Neural cell (in vitro differentiated cells): ENCODE data around the gene LRRC2. TPM values are rescaled to one million over a fixed set of nuclear protein-coding genes. Genes with fewer than 3 reads are reported as not detected.

ENCODE experiments used
- H2AFZ ChIP-seq: fragments of 200-600, 300-800 bp; sonication (generic), shearing (Covaris generic); 2 replicates; pipeline ENCODE4 v1.6.0; 2014; ENCODE audit warnings: low read depth, mild to moderate bottlenecking, antibody characterized with exemption, low read length, moderate library complexity
- H3F3A ChIP-seq: fragments of 200-600 bp; shearing (Covaris generic); 2 replicates; pipeline ENCODE4 v1.6.1; 2016; ENCODE audit warnings: mild to moderate bottlenecking, moderate library complexity, mixed read lengths, antibody characterized with exemption, low read length; ENCODE audit not compliant: insufficient read depth, poor library complexity, severe bottlenecking
- H3K27ac ChIP-seq: fragments of 200-600, 300-800 bp; sonication (generic), shearing (Covaris generic); 2 replicates; pipeline ENCODE4 v1.5.1; 2014; ENCODE audit warnings: mild to moderate bottlenecking, low read length, moderate library complexity
- H3K27me3 ChIP-seq: fragments of 300-800, 200-600 bp; sonication (generic), shearing (Covaris generic); 2 replicates; pipeline ENCODE4 v1.6.0; 2014; ENCODE audit warnings: mild to moderate bottlenecking, low read depth, low read length, moderate library complexity; ENCODE audit not compliant: insufficient read depth
- H3K36me3 ChIP-seq: fragments of 300-800, 200-600 bp; sonication (generic), shearing (Covaris generic); 2 replicates; pipeline ENCODE4 v1.5.1; 2014; ENCODE audit warnings: mild to moderate bottlenecking, antibody characterized with exemption, low read length, moderate library complexity; ENCODE audit not compliant: insufficient read depth
- H3K4me2 ChIP-seq: fragments of 300-800, 200-600 bp; sonication (generic), shearing (Covaris generic); 2 replicates; pipeline ENCODE4 v1.6.0; 2014; ENCODE audit warnings: mild to moderate bottlenecking, low read length
- H3K4me3 ChIP-seq: fragments of 300-800, 200-600 bp; sonication (generic), shearing (Covaris generic); 2 replicates; pipeline ENCODE4 v1.5.1; 2014; ENCODE audit warnings: mild to moderate bottlenecking, low read length, moderate library complexity
- H3K79me2 ChIP-seq: fragments of 200-600 bp; shearing (Covaris generic); replicated peaks from 2 replicates; pipeline ENCODE4 v1.6.0; 2014; ENCODE audit warnings: mild to moderate bottlenecking, low read length, moderate library complexity; ENCODE audit not compliant: insufficient read depth
- H3K9ac ChIP-seq: fragments of 300-800, 200-600 bp; sonication (generic), shearing (Covaris generic); 2 replicates; pipeline ENCODE4 v1.6.1; 2016; ENCODE audit warnings: mild to moderate bottlenecking, low read length, mixed read lengths
- H3K9me2 ChIP-seq: fragments of 200-600 bp; shearing (Covaris generic); 2 replicates; pipeline ENCODE4 v1.6.1; 2016; ENCODE audit warnings: mild to moderate bottlenecking, low read length, mixed read lengths; ENCODE audit not compliant: insufficient read depth
- H3K9me3 ChIP-seq: fragments of 200-600, 300-800 bp; sonication (generic), shearing (Covaris generic); 2 replicates; pipeline ENCODE4 v1.6.1; 2016; ENCODE audit warnings: mild to moderate bottlenecking, mixed run types, low read length, moderate library complexity, mixed read lengths
- H4K20me1 ChIP-seq: fragments of 200-600 bp; shearing (Covaris generic); 2 replicates; pipeline ENCODE4 v1.6.1; 2016; ENCODE audit warnings: mild to moderate bottlenecking, mixed run types; ENCODE audit not compliant: insufficient read depth
- EP300 ChIP-seq: fragments of 450-650 bp; conservative IDR thresholded peaks from 2 replicates; pipeline ENCODE4 v1.6.1; 2014; ENCODE audit warnings: antibody characterized with exemption, mild to moderate bottlenecking, moderate library complexity; ENCODE audit not compliant: poor library complexity, severe bottlenecking
- EZH2 ChIP-seq: fragments of 200-600, 300-800 bp; shearing (Covaris generic), sonication (generic); IDR thresholded peaks from 2 replicates; pipeline ENCODE4 v1.6.1; 2014; ENCODE audit warnings: antibody characterized with exemption, low read length, borderline replicate concordance, mild to moderate bottlenecking; ENCODE audit not compliant: insufficient read depth, poor library complexity, severe bottlenecking
- MXI1 ChIP-seq: fragments of 450-650 bp; conservative IDR thresholded peaks from 2 replicates; pipeline ENCODE4 v1.6.1; 2014; ENCODE audit warnings: antibody characterized with exemption, mild to moderate bottlenecking; ENCODE audit not compliant: poor library complexity, severe bottlenecking
- POLR2AphosphoS5 ChIP-seq: IDR thresholded peaks from 2 replicates; pipeline ENCODE4 v1.6.1; 2012
- RAD21 ChIP-seq: fragments of 450-650 bp; conservative IDR thresholded peaks from 2 replicates; pipeline ENCODE4 v1.6.1; 2014; ENCODE audit warnings: antibody characterized with exemption, mild to moderate bottlenecking, moderate library complexity
- SMC3 ChIP-seq: fragments of 450-650 bp; conservative IDR thresholded peaks from 2 replicates; pipeline ENCODE4 v1.6.1; 2014; ENCODE audit warnings: antibody characterized with exemption, mild to moderate bottlenecking, moderate library complexity; ENCODE audit not compliant: poor library complexity
- TAF1 ChIP-seq: IDR thresholded peaks from 2 replicates; pipeline ENCODE4 v1.6.1; 2012; ENCODE audit warnings: low read depth
- polyA plus RNA-seq: library from polyadenylated mRNA; depleted of rRNA; stranded (reverse); fragments of >200 nt; gene quantifications from 2 replicates; pipeline ENCODE4 v1.2.3, GENCODE V29; 2014
- TF ChIP-seq, protein P1 (sequence below): fragments of 450-650 bp; IDR thresholded peaks from 2 replicates; pipeline ENCODE4 v1.5.1; 2014; ENCODE audit warnings: antibody characterized with exemption, mild to moderate bottlenecking, moderate library complexity; ENCODE audit not compliant: poor library complexity, severe bottlenecking
- TF ChIP-seq, protein P2 (sequence below): IDR thresholded peaks from 2 replicates; pipeline ENCODE4 v1.6.1; 2012; ENCODE audit warnings: borderline replicate concordance

The LRRC2 gene
- polyA plus RNA-seq, 1 donor from 2014 or later: not detected

DNA sequence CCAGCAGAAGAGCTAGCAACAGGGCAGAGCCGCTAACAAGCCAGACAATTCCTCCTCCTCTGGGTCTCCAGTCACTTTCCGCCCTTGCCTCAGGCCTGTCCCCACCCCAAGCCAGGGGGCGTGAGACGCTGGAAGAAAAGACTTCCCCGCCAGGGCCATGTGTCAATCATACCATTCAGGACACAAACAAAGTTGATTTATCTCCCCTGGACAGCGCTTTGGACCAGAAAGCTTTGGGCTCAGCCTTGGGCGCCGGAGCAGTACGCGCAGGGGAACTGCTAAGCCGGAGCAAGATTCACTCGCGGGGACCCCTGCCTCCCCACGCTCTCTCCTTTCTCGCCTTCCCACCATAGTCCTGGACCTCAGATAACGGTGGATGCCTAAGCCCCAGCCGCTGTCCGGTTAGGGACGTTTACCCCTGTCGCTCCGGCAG lies 479 bp downstream of the LRRC2 start:
- no peaks in the 10 kb centered on the region for H3K79me2 ChIP-seq
- H3K9ac ChIP-seq: no peak overlapping the region
- no peak overlapping the region for H2AFZ ChIP-seq
- H3K4me2 ChIP-seq: no peak overlapping the region
- TF ChIP-seq, protein P1, sequence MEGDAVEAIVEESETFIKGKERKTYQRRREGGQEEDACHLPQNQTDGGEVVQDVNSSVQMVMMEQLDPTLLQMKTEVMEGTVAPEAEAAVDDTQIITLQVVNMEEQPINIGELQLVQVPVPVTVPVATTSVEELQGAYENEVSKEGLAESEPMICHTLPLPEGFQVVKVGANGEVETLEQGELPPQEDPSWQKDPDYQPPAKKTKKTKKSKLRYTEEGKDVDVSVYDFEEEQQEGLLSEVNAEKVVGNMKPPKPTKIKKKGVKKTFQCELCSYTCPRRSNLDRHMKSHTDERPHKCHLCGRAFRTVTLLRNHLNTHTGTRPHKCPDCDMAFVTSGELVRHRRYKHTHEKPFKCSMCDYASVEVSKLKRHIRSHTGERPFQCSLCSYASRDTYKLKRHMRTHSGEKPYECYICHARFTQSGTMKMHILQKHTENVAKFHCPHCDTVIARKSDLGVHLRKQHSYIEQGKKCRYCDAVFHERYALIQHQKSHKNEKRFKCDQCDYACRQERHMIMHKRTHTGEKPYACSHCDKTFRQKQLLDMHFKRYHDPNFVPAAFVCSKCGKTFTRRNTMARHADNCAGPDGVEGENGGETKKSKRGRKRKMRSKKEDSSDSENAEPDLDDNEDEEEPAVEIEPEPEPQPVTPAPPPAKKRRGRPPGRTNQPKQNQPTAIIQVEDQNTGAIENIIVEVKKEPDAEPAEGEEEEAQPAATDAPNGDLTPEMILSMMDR: no peak
- TF ChIP-seq, protein P2, sequence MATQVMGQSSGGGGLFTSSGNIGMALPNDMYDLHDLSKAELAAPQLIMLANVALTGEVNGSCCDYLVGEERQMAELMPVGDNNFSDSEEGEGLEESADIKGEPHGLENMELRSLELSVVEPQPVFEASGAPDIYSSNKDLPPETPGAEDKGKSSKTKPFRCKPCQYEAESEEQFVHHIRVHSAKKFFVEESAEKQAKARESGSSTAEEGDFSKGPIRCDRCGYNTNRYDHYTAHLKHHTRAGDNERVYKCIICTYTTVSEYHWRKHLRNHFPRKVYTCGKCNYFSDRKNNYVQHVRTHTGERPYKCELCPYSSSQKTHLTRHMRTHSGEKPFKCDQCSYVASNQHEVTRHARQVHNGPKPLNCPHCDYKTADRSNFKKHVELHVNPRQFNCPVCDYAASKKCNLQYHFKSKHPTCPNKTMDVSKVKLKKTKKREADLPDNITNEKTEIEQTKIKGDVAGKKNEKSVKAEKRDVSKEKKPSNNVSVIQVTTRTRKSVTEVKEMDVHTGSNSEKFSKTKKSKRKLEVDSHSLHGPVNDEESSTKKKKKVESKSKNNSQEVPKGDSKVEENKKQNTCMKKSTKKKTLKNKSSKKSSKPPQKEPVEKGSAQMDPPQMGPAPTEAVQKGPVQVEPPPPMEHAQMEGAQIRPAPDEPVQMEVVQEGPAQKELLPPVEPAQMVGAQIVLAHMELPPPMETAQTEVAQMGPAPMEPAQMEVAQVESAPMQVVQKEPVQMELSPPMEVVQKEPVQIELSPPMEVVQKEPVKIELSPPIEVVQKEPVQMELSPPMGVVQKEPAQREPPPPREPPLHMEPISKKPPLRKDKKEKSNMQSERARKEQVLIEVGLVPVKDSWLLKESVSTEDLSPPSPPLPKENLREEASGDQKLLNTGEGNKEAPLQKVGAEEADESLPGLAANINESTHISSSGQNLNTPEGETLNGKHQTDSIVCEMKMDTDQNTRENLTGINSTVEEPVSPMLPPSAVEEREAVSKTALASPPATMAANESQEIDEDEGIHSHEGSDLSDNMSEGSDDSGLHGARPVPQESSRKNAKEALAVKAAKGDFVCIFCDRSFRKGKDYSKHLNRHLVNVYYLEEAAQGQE: no peak
- no peak for TF ChIP-seq TAF1
- no peak for TF ChIP-seq EP300
- no peak for TF ChIP-seq POLR2AphosphoS5
- no peak for TF ChIP-seq EZH2
- no peak for TF ChIP-seq RAD21
- TF ChIP-seq SMC3: no peak
- no peak for TF ChIP-seq MXI1
- no peak overlapping the region for H3K27ac ChIP-seq
- H3F3A ChIP-seq: no peaks in the 10 kb centered on the region
- H3K36me3 ChIP-seq: no peaks in the 10 kb centered on the region
- no peaks in the 10 kb centered on the region for H3K9me3 ChIP-seq
- H3K4me3 ChIP-seq: peak overlapping the region; percentile 57
- H3K9me2 ChIP-seq: no peaks in the 10 kb centered on the region
- H4K20me1 ChIP-seq: no peaks in the 10 kb centered on the region
- peaks cover 15% of the 10 kb centered on the region for H3K27me3 ChIP-seq

DNA sequence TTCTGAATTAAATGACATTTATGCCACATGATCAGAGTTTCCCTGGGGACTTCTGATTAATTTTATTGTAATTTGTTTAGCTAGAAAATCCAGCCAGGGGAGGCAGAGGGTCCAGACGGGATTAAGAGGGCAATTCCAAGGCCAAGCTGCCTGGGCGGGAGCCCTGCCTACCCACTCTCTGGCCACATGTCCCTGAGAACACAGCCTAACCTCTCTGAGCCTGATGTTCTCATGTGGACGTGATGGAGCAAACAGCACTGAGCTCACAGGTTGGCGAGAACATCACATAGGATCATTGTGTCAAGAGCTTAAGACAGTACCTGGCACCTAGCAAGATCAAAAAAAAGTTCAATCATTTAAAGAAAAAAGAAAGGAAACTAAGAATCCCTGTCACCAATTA lies 1.0 kb downstream of the LRRC2 start:
- Histone ChIP-seq H3K4me3 (no peak overlapping the region), H3K27ac (no peak overlapping the region), H3K9me3 (no peaks in the 10 kb centered on the region), H3K27me3 (peaks cover 15% of the 10 kb centered on the region), H2AFZ (no peak overlapping the region), H4K20me1 (no peaks in the 10 kb centered on the region), H3K9me2 (no peaks in the 10 kb centered on the region), H3K79me2 (no peaks in the 10 kb centered on the region), H3F3A (no peaks in the 10 kb centered on the region), H3K4me2 (no peak overlapping the region), H3K9ac (no peak overlapping the region), H3K36me3 (no peaks in the 10 kb centered on the region)
- no peak for TF ChIP-seq POLR2AphosphoS5
- TF ChIP-seq SMC3: no peak
- no peak for TF ChIP-seq MXI1
- no peak for TF ChIP-seq RAD21
- TF ChIP-seq EP300: no peak
- no peak for TF ChIP-seq EZH2
- no peak for TF ChIP-seq TAF1
- TF ChIP-seq, protein P1: no peak
- TF ChIP-seq, protein P2: no peak
